GM18867 (cell line): ENCODE results near the gene HIVEP2.
A peak's percentile ranks its signal among the peaks of the same experiment; 100 is the strongest.

ENCODE experiments used
- ATAC-seq: cut with Tn5 transposase; IDR thresholded peaks from one replicate; pipeline ENCODE4 v1.9.1; 2021; ENCODE audit warnings: mild to moderate bottlenecking, moderate library complexity; ENCODE audit not compliant: unreplicated experiment

HIVEP2 gene

DNA sequence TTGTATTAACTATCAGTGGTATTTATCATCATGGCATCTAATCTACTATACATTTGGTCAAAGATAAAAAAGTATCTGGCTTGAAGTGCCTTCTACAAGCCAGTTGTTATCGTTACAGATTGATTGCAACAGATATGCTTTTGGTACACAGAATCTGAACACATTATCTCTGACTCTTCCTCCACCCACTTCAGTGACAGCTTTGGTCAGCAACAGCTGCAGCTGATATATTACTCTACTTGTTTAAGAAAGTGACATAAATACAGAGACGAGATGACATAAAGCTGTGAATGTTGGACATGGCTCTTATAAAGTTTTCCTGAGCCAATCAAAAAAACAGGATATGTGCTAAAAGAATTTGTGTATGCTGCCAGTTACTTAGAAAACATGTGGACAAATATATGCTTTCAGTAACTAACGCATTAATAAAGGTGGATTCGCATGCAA, 77.6 kb downstream of the HIVEP2 start:
- no peak for ATAC-seq

DNA sequence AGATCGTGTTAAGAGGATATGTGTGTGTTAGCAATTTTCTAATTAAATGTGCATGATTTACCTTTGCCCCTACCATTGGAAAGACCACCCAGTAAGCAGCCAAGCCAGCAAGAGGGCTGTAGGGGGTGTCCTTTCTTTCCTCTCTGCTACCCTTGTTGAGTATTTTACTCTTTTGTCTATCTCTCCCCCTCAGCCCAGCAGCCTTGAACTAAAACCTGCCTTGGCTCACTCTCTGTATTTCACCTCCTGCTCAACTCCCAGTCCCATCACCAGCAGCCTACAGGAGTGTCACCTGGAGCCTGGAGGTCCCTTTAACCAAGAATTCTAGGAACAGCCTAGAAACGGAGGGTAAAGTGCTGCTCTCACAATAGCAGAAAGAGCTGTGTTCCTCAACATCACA, 81.0 kb downstream of the HIVEP2 start:
- no peak for ATAC-seq

DNA sequence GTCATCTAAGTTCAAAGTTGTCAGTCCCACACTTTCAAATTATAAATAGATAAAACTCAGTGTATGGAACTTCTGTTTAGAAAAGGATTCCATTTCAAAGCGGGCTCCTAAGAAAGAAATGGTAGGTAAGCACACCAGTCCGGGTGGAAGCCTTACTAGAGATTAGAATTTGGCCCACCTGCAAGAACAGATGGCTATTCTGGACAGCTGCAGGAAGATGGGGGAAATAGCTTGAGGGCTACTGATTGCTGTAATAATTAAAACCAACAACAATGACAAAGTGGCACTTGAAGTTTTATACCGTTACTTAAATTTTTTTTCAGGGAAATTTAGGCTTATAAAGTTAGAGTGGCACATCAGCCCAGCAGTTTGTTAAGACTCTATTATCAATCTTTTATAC, 83.3 kb downstream of the HIVEP2 start:
- ATAC-seq, result no peak

DNA sequence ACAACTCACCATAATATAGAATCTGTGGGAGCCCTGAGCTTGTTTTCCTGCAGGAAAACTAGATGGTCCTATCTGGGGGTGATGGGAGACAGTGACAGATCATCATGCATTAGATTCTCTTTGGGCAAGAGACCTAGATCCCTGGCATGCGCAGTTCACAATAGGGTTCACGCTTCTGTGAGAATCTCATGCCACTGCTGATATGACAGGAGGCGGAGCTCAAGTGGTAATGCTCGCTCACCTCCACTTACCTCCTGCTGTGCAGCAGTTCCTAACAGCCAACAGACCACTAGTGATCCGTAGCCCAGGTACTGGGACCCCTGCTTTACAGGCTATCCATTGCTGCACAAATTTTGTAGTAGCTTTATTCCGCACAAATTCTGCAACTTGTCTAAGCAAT, 84.5 kb downstream of the HIVEP2 start:
- no peak for ATAC-seq

DNA sequence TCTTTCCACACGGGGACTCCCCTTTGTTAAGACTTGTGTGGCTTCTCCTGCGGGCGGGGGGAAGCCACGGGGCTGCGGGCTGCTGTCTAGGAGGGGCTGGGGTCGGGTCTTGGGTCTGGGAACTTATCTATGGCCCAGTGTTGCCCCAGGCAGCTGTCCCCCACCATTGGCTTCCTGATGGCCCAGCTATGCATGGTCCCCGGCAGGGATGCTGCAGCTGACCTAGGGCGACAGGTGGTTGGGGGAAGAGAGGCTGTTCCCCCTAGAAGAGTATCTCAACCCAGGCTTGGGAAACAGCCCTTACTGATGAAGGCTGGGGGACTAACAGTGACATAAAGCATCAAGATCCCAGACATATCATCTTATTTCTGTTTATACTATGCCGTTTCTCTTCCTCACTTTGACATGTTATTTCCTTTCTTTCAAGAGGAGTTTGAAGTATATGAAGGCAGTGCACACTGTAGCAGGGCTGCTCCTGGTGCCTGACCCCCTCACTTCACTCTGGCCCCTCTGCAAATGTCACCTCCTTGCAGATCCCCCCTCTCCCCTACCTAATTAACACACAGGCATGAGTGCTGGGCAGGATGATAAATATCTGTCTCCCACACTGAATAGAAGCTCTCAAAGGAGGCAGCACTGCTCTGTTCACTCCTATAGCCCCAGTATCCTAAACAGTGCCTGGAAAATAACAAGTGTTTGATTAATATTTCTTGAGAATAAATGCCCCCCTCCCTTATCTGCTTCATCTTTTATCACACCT, 87.0 kb downstream of the HIVEP2 start:
- peak; percentile 7 for ATAC-seq

DNA sequence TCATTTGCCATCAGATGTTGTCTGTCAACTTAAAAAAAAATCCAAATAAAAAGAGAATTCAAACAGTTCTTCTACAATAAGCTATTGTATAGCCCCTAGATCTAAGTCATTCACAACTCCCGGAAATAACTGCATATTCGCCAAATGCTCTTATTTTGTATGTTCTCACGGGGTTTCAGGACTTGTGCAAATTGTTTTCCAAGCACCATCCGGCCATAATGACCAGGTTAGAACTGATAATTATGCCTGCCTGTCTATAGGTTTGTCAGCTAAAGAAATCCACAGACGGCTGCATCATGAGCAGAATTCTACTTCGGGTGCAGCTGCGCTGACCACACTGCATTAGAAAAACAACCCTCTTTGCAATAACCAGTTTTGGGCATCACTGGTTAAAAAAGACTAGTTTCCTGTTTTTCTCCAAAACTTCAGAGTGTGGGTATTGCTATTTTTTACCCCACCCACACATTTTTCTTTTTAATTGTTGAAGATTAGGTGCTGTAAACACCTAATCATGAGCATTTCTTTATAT, 87.7 kb downstream of the HIVEP2 start:
- ATAC-seq, result peak; percentile 49

DNA sequence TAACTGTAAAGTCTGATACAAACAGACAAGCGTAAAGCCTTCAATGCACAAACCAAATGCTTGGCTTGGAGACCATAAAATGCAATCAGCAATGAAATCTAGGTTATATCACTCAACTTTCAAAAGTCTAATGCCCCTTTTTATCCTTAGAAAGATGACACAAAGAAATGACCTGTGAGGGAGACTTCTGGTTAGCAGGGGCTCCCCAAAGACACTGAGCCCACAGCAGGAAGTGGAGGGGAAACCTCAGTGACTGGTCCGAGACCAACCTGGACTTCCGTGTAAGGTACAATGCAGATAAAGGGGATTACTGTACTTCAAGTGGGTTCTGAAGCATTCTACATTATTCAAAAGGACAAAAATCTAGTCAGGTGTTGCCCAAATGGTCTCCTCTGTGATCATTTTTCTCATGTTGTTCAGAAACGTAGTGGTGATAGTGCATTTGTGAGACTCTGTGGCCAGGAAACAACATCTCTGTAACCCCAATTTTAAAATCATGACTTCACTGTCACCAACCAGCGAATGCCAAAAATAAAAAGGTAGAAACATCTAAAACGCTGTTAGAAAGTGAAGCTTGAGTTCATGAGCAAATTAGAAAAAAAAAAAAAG, 88.2 kb downstream of the HIVEP2 start:
- peak; percentile 74 for ATAC-seq

DNA sequence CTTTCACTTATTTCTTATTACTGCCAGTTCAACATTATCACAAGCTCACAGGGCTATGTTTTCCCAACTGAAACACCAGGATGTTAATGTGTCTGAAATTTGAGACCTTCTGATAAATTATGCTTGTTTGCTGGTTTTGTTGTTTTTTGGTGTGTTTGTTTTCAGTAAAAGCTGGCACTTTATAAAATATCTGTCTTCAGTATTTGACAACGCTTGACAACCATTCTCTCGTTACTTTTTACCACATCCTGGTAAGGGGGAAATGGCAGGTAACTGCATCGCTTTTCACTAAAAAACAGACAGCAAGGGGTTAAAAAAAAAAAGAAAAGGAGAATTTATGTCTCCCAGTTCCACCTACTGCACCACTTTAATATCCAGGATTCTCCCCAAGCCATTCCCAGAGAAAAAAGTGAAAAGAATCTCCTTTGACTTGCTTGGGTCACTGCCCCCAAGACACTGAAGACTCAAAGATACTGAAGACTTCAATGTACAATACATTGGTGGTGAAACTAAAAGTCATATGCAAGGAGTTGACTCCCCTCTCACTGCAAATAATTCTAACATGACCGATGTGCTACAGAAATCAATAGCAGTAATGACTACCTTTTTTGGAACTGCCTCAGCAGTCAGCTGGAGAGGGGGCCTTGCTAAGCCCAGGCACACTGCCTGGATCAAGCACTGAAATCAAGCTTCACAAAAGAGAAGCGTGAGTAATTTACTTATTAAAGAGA, 88.9 kb downstream of the HIVEP2 start:
- ATAC-seq, result peak; percentile 37

DNA sequence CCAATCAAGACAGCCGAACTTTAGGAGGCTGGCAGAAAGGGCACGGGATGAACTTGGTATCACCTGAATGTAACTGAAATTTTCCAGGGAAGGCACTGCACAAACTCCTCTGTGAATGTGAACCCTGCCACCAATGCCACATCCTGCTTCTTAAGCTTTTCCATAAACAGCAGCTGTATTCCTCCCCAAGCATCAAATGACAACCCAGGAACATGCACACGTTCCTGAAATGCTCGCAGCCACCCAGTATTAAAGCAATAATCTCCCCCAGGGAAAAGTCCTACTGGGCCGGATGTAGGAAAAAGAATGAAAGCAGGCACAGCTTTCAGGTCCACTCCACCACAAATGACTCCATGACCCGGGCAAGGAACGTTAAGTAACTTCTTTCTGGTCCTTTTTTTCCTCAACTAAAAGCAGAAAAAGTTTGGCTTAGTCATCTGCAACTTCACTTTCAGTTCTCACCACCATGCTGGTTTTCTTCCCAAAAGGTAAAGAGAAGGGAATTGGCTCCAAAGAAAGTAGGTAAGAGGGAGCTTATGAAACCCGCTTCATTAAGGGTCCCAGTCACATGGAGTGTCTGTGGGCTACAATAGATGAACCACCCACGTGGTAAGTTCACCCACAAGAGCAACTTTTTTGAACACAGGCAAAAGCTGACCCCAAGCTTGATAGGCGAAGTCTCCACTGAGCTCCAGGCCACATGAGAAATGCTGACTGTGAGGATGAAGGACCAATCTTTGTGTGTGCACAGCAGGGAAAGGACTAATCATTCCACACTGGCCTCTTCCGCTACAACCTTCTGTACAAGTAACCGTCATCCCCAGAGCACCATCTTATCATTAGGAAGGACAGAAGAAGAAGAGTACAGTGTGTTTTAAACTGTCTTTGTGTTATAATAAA, 90.1 kb downstream of the HIVEP2 start:
- no peak for ATAC-seq

DNA sequence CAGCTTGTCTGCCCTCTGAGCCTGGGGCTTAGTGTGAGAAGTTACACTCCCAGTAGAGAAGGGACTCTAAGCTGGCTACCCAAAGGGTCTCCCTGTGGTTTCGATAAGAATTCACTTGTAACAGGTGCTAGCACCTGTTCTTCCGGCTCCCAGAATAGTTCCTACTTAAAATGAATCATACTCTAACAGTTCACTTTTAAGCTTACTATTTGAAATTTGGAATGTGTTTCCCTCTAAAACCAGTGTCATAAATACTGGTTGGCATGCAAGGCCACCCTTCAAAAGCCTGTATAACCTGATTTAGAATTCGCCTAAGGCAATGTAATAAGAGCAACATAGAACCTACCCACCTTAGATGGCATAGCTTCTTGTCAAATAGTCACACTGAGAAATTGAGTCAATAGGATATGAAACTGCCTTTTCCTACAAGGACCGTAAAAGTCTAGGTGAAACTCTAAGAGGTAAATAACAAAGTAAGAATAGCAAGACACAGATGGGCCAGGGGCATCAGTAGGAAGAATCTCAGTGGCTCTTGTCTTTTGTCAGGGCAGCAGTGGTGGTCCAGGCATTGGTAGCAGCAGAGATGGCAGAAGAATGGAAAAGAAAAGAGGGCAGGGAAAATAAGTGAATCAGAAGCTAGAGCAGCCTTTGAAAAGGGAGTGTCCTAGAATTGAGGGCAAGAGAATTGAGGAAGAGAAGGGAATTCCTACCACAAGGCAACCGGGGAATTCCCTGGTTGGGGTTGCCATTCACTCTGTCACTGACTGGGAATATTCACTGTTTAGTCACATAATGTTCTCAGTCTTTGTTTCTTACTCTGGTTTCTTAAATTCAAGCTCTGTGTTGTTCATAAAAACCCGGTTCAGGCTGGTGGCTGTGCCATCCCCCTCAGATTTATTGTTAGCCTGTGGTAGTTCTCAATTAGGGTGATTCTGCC, 91.5 kb downstream of the HIVEP2 start:
- no peak for ATAC-seq

DNA sequence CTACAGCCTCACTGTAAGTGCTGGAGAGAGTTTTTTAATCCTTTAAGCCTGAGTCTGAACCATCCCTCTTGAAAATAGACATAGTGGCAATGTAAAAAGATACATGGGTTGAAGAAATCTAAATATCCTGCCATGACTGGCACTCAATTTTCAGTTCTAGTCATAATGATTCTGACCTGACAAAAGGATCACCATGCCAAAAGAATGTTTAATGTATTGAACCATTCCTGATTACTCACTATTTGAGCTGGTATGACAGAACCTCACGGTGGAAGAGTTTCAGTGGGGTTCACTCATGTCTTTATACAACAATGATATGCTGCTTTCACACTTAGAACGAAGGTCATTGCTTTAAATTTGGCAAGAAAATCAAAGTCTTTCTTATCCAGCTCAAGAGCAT, 93.4 kb downstream of the HIVEP2 start:
- ATAC-seq, result no peak

DNA sequence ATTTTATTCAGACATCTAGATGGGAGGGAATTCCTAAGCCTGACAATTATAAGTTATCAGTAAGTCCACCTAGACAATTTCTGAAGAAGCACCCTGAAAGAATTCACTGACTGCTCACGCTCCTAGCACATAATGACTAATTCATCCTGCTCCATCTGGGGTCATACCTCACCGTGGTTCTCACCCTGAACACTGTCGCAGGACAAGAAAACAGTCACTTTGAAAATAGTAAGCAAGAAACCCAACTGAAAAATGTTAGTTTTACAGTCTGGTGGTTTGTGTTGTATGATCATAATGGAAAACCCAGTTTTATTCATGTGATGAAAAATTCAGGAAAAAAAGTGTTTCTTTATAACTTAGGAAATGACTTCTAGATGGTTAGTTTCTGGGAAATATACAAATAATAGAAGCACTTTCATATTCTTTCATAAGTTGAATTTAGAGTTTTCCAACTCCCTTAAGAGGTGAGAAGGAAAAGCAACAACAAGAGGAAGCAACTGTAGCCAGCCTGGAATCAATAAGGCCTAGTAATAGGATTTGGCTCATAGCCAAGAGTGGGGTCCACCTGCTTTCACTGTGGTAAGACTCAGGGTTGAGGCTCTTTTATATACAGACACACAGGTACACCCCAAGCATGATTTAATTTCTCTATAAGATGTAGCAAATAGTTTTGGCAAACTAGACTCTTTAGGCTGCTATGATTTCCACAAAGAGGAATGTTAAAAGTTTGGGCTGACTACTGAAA, 94.1 kb downstream of the HIVEP2 start:
- peak; percentile 66 for ATAC-seq

DNA sequence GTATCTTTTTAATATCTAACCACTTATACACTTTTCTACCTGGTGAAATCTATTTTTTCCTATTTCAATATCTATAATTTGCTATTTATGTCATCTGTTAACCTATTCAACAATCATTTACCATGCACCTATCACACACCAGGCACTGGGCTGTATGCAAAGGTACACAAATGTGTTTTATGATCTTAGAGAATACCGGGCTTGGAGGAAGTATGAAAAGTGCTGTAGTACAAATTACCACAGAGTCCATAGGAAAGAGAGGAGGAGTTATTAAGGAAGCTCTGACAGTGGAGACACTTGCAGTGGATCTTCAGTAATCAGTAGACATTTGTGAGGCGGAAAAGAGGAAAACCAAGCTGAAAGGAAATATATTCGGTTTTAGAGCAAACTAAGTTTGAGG, 96.0 kb downstream of the HIVEP2 start:
- ATAC-seq, result no peak

DNA sequence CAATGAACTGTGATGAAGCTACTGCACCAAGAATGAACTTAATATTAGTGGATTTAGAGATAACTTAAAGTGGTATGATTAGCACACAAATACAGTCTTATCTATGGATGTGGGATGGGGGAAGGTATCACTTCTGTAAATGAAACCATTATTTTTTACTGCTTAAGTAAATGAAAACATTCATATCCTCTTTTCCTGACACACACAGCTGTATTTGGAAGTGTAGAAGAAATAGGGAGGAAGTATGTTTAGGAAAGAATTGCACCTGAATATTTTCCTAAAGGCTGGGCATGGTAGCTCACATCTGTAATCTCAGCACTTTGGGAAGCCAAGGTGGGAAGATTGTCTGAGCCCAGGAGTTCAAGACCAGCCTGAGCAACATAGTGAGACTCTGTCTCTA, 96.8 kb downstream of the HIVEP2 start:
- no peak for ATAC-seq

DNA sequence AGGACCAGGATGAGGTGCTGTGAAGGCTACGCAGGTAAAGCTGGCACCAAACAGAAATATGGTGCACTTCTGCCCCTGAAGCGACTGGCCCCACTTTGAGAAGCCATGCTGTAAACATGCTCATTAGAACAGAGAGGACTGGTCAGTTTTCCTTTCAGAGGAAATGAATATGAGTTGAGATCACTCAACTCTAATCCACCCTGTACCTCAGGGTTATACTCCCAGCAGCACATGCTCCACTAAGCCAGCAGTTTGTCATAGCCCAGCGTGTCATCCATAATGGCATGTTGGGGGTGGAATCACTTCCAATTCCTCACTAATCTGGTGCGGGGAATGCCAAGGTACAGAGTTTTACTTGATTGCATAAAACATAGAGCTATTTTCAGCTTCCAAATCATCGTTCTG, 98.1 kb downstream of the HIVEP2 start:
- no peak for ATAC-seq

DNA sequence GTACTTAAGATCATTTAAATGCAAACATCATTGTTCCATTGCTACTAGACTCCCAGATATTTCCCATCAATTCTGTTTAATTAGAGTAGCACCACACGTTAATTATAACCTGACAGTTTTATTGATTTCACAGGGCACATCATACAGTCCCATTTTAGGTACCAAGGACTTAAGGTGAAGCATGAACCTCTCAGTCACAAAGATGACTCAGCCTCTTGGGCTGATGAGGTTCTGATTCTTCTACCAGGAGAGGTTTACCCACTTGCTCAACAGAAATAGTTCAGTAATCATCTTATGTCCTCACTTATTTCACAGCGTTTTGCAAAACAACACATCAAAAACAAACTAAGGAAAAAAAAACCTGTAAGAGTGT, 98.5 kb downstream of the HIVEP2 start:
- ATAC-seq, result no peak

DNA sequence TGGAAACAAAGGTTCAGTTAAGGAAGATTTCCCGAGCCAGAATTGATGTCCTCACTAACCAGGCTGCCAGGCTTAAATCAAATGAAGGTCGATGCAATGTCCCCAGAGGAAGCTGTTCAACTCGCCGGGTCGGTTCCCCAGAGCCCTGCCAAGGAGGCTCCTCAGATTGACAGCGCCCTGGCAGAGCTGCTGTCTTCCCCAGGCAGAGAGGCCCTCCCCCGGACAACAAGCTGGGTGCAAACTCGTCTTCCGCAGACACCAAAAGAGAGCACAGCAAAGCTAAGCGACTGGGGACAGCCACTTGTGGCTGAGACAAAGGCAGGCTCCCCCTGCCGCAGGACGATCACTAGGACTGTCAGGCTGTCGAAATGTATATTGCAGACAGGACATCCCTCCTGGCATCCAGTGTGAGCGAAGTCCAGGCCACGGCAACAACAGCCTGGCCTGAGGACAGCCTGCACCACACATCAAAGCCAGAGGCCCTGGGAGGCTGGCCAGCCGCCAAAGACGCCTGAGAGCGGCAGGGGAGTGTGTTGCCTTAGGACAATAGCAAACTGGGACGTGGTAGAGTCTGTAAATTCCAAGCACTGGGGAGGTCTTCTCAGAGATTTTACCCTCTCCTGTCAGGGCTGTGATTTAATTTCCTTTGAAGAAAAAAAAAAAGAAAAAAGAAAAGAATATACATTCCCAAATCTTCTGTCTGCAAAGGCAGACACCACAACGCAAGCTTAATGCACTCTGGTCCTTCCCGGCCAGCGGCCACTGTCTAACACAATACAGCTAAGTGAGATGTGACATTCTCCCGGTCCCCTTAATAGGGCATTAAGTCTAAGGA, 99.1 kb downstream of the HIVEP2 start:
- ATAC-seq, result no peak

DNA sequence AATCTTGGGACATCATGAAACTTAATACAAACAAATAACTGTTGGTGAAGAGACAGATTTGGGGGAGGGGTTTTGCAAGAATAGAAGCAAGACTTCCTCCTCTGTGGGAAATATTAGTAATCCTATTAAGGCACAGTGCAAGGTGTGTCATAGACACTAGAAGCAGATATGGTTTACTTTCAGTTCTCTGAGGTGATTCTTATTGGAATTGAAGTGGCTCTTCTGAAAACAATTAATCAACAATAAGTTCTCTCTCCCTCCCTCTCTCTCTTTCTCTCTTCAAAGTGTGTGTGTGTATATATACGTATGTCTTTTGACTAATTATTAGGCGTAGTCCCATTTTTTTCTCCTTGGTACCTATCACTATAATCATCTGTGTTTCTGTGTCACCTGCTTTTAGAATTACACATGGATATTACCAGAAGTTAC, 99.8 kb downstream of the HIVEP2 start:
- peak; percentile 42 for ATAC-seq
